Type B pancreatic cell (in vitro differentiated cells): ENCODE results near the gene PRRC2B. TPM values are rescaled to one million over a fixed set of nuclear protein-coding genes. Genes with fewer than 3 reads are reported as not detected.
"Not testable (repeated sequence)": the region's sequence is repeated elsewhere in the genome, so short reads cannot be mapped to it uniquely, and the experiment has no call there.

ENCODE experiments used
- DNase-seq: peaks from one replicate; pipeline ENCODE4 v3.0.0; 2021; ENCODE audit warnings: mixed read lengths; ENCODE audit not compliant: unreplicated experiment; ENCODE audit errors: extremely low spot score
- H3K27ac Mint-ChIP-seq: 2 replicates; pipeline ENCODE4 v1.8.0; 2021; ENCODE audit warnings: mild to moderate bottlenecking, mixed read lengths
- H3K27me3 Mint-ChIP-seq: 2 replicates; pipeline ENCODE4 v1.8.0; 2021; ENCODE audit warnings: mixed read lengths
- H3K36me3 Mint-ChIP-seq: 2 replicates; pipeline ENCODE4 v1.8.0; 2021; ENCODE audit warnings: mixed read lengths
- H3K4me1 Mint-ChIP-seq: one replicate; pipeline ENCODE4 v1.8.0; 2021; ENCODE audit warnings: mixed read lengths; ENCODE audit not compliant: unreplicated experiment
- H3K4me3 Mint-ChIP-seq: 2 replicates; pipeline ENCODE4 v1.8.0; 2021; ENCODE audit warnings: mild to moderate bottlenecking, mixed read lengths
- H3K9me3 Mint-ChIP-seq: 2 replicates; pipeline ENCODE4 v1.8.0; 2021; ENCODE audit warnings: mixed read lengths
- CTCF ChIP-seq: fragments of 200-600 bp; sonication (generic); conservative IDR thresholded peaks from 2 replicates; pipeline ENCODE4 v1.5.0; 2021; ENCODE audit warnings: antibody characterized with exemption, mild to moderate bottlenecking
- total RNA-seq: library from RNA; stranded (reverse); gene quantifications from 2 replicates; pipeline ENCODE4 v1.2.1, GENCODE V29; 2021; ENCODE audit warnings: low replicate concordance

The PRRC2B gene
- total RNA-seq, 1 donor from 2014 or later, result 300 TPM

- H3K9me3 Mint-ChIP-seq, result no peaks in the 10 kb centered on the region
- no peaks in the 10 kb centered on the region for H3K36me3 Mint-ChIP-seq
- H3K4me1 Mint-ChIP-seq, result peaks cover 10% of the 10 kb centered on the region
- H3K27ac Mint-ChIP-seq, result peak overlapping the region; percentile 69
- no peaks in the 10 kb centered on the region for H3K27me3 Mint-ChIP-seq
- peak; percentile 61 for TF ChIP-seq CTCF
- no peak overlapping the region for H3K4me3 Mint-ChIP-seq
- no peak for DNase-seq
These were observed 27.0 kb upstream of the PRRC2B start for GRCh38 chr9:131366761-131367401.

DNA sequence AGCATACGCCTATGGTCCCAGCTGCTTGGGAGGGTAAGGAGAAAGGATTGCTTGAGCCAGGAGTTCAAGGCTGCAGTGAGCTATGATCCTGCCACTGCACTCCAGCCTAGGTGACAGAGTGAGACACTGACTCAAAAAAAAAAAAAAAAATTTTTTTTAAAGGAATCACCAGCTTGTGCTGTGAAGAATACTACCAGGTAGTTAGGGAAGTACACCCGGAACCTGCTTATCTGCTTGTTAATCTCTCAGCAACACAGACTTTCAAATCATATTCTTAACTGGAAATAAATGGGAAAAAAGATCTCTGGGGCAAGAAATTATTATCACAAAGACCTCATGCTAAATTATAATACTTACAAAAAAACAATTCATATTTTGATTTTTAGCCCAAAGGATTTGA lies 26.4 kb upstream of the PRRC2B start:
- no peak overlapping the region for H3K4me3 Mint-ChIP-seq
- H3K36me3 Mint-ChIP-seq, result no peaks in the 10 kb centered on the region
- DNase-seq, result no peak
- H3K4me1 Mint-ChIP-seq, result peaks cover 15% of the 10 kb centered on the region
- no peaks in the 10 kb centered on the region for H3K9me3 Mint-ChIP-seq
- no peak for TF ChIP-seq CTCF
- peak overlapping the region; percentile 69 for H3K27ac Mint-ChIP-seq
- H3K27me3 Mint-ChIP-seq, result no peaks in the 10 kb centered on the region

DNA sequence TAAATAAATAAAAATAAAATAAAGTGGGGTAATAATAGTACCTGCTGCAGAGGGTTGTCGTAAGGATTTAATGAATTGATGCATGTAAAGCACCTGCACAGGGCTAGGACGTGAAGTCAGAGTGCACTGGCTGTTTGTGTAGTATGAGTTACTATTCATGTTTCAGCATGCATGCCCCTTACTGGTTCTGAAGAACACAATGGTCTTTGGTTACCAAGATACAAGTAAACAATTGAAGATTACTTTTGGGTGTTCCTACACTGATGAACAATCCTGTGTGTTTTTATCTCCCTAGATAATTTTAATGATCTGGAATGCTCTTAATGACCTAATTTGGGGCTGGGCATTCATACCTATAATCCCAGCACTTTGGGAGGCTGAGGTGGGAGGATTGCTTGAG lies 23.2 kb upstream of the PRRC2B start:
- Mint-ChIP-seq H3K9me3 (no peaks in the 10 kb centered on the region), H3K36me3 (no peaks in the 10 kb centered on the region), H3K4me3 (no peak overlapping the region), H3K27ac (peak overlapping the region; percentile 25), H3K4me1 (peaks cover 22% of the 10 kb centered on the region), H3K27me3 (no peaks in the 10 kb centered on the region)
- TF ChIP-seq CTCF, result no peak
- no peak for DNase-seq

DNA sequence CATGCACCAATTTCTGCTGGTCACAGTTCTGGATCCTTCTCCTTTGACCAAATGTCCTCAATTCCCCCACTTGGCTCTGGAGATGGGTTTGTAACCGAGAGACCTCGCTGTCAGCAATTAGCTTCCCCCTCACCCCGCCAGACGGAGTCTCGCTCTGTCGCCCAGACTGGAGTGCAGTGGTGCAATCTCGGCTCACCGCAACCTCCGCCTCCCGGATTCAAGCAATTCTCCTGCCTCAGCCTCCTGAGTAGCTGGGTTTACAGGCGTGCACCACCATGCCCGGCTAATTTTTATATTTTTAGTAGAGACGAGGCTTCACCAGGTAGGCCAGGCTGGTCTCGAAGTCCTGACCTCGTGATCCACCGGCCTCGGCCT lies 21.3 kb upstream of the PRRC2B start:
- DNase-seq, H3K36me3 Mint-ChIP-seq, H3K27me3 Mint-ChIP-seq, H3K9me3 Mint-ChIP-seq: not testable (repeated sequence)
- Mint-ChIP-seq H3K4me3 (peak overlapping the region; percentile 96), H3K27ac (peak overlapping the region; percentile 98), H3K4me1 (peaks cover 14% of the 10 kb centered on the region)

GRCh38 chr9:131374638-131375037 lies 19.2 kb upstream of the PRRC2B start:
- not testable (repeated sequence) for H3K36me3 Mint-ChIP-seq, H3K9me3 Mint-ChIP-seq, H3K27ac Mint-ChIP-seq, H3K27me3 Mint-ChIP-seq, DNase-seq
- Mint-ChIP-seq H3K4me3 (peak overlapping the region; percentile 20), H3K4me1 (peaks cover 14% of the 10 kb centered on the region)

GRCh38 chr9:131379056-131379455 lies 14.8 kb upstream of the PRRC2B start:
- no peaks in the 10 kb centered on the region for H3K27me3 Mint-ChIP-seq
- no peaks in the 10 kb centered on the region for H3K9me3 Mint-ChIP-seq
- peaks cover 7% of the 10 kb centered on the region for H3K4me1 Mint-ChIP-seq
- no peak for TF ChIP-seq CTCF
- H3K27ac Mint-ChIP-seq, result no peak overlapping the region
- no peaks in the 10 kb centered on the region for H3K36me3 Mint-ChIP-seq
- no peak for DNase-seq
- H3K4me3 Mint-ChIP-seq, result no peak overlapping the region
